ENCODE data around the gene LMOD3. TPM values are rescaled to one million over a fixed set of nuclear protein-coding genes. Genes with fewer than 3 reads are reported as not detected.
A peak's percentile ranks its signal among the peaks of the same experiment; 100 is the strongest.

The LMOD3 gene
- total RNA-seq, 1 experiment from 2014 or later, result not detected

DNA sequence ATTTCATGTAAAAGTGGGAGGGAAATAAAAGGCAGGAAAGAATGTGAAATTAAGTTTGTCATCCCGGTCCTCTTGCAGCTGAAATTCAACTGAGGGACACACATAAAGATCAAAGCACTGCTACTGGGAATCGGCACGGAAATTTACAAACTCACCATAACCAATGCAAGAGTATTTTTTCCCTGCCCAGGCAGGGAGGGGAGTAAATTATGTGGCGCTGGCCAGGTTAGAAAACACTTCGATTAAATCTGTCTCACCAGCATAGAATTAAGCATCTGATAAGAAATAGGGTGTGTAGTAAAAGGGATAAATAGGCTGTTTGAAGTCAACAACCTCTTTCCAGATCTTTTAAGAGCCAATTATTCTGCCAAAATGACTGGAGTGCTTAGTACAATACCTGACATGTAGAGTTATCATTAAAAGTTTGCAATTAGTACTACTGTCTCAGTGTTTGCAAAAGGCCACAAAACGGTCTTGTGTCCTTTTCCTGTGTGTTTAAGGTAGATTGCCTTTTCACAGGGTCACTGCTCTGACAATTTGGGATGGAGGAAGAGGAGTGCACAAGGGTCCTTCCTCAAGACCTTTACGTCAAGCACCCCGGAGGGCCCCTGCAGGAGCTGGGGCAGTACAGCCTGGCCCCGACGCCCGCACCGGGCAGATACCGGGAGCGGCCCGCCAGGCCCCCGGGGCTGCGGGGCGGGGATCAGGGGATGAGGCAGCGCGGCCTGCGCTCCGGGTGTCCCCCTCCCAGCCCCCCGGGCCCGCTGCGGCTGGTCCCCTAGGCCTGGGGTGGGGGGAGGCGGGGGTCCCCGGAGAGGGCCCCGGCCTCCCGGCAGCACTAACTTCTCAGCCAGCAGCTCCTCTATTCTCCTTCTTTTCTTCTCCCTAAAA lies 42.9 kb downstream of the LMOD3 start:
- DNase-seq (ENCODE audit: low spot score), result peak; percentile 19
- in situ Hi-C loops (cut with HindIII; ENCODE audit: low sequenced_read_pairs), result no loop called here

DNA sequence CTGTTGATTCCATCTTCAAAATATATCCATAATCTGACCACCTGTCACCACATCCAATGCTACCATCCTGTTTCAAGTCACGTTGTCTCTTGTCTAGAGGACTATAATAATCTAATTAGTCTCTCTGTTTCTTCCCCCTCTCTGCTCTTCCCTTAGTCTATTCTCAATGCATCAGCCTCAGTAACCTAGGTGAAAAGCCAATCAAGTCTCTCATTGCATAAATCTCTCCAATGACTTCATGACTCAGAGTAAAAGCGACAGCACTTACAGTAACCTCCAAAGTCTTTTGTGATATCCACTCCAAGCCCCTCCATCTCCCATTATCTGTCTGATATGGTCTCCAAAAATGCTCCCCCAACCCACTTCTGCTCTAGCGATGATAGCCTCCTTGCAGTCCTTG lies 49.5 kb downstream of the LMOD3 start:
- in situ Hi-C loops (cut with HindIII; ENCODE audit: low sequenced_read_pairs), result no loop called here
- no peak for DNase-seq (ENCODE audit: low spot score)

DNA sequence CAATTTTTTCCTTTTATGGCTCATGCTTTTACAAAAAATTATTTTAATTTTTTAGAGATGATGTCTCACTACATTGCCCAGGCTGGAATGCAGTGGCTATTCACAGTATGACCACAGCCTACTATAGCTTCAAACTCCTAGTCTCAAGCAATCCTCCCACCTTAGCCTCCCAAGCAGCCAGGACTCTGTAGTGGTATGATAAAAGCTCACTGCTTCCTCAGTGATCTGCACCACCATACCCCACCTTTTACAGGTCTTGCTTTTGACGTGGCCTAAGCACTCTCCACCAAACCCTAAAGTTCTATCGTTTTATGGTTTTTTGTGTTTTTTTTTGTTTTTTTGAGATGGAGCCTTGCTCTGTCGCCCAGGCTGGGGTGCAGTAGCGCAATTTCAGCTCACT lies 56.3 kb downstream of the LMOD3 start:
- no peak for DNase-seq (ENCODE audit: low spot score)
- in situ Hi-C loops (cut with HindIII; ENCODE audit: low sequenced_read_pairs), result no loop called here

DNA sequence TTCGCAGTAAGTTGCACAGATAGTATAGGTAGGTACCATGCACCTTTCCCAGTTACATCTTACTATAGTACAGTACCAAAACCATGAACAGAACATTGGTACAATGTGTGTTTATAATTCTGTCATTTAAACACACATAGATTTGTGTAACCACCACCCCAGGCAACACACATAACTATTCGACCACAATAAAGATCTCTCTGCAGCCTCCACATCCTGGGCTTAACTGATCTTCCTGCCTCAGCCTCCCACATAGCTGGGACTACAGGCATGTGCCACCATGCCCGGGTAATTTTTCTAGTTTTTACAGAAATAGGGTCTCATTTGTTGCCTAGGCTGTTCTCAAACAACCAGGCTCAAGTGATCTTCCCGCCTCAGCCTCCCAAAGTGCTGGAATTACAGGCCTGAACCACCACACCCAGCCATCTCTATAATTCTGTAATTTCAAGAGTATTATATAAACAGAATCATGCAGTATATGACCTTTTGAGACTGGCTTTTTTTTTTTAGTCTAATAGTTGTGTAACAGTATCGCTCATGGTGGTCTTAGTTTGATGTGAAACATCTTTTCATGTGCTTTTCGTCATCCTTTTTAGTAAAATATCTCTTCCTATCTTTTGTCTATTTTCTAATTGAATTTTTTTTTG lies 57.0 kb downstream of the LMOD3 start:
- in situ Hi-C loops (cut with HindIII; ENCODE audit: low sequenced_read_pairs), result no loop called here
- DNase-seq (ENCODE audit: low spot score), result no peak

DNA sequence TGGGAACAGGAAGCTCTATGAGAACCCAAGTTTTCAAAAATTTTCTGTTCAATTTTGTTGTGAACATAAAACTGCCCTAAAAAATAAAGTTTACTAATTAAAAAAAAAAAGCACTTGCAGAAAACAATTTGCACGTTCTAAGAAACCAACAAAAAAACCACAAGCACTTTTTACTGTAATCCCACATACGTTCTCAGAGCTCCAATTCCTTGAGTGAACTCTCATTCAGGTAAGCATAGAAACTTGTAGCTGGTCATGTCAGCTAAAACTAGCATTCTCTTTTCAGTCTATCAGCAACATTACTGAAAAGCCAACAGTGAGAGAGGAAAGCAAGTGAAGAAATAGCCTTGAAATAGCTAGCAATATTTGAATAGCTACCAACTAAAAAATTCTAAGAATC lies 58.8 kb downstream of the LMOD3 start:
- in situ Hi-C loops (cut with HindIII; ENCODE audit: low sequenced_read_pairs), result no loop called here
- DNase-seq (ENCODE audit: low spot score), result no peak

DNA sequence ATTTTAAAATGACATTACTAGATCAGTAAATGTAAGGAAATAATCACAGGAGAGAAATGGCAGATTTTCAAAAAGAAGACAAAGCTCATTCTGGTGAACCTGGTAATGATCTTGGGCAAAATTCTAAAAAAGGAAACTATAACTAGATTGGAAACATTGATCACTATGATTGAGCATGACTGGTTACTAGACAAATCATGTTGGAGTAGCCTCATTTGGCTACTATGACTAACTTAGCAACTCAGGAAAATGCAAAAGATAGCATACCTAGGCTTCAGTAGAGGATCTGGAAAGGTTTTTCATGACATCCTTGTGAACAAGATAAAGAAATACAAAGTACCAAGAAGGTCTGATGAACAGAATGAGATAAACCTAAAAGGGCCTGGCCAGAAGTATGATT lies 62.7 kb downstream of the LMOD3 start:
- DNase-seq (ENCODE audit: low spot score), result no peak
- in situ Hi-C loops (cut with HindIII; ENCODE audit: low sequenced_read_pairs), result no loop called here

DNA sequence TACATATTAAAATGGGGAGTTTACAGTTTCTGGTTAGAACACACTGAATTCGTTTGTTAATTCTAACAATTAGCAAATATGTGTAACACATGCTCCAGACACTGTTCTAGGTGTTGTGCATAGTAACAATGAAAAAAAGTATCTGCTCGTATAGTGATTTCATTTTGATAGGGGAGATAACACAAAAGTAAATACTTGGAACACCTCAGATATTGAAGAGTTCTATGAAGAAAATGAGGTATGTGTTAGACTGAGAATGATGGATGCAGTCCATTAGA lies 63.5 kb downstream of the LMOD3 start:
- in situ Hi-C loops (cut with HindIII; ENCODE audit: low sequenced_read_pairs), result no loop called here
- DNase-seq (ENCODE audit: low spot score), result no peak

DNA sequence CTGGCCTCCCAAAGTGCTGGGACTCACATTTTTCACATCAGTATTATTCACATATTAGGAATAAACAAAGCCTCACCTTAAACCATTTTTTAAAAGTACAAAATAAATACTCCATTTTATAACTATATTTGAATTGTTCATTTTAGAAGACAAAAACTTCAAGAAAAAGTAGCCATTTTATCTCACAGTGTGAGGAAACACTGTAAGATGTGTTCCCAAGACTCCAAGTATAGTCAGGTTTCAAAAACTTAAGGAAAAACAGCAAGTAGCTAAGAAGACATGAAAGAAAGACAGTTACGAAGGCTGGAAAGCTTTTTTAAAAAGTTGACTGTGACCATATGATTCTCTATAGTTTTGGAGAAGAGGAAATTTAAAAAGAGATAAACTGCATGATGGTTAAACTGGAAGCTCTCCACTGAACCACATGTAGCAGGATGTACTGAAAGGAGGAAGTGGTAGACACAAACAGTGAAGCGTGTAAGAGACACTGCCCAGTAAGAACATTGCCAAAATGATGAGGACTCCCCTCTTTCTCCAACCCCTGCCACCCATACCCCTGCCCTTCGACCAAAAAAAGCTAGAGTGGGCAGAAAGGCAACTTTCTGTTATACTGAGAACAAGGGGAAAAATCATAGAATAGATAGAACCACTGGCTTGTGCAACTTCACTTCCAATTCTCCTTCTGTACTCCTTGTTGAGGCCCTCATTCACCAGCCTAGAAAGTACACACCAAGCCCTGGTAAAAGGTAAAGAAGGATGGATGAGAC lies 64.0 kb downstream of the LMOD3 start:
- in situ Hi-C loops (cut with HindIII; ENCODE audit: low sequenced_read_pairs), result no loop called here
- DNase-seq (ENCODE audit: low spot score), result no peak

Other genes with a start within 250 kb of the LMOD3 start
- not detected in 2 replicates for gene TAFA4, start 190.0 kb downstream of the LMOD3 start, total RNA-seq (2014; rRNA removed; shearing (Covaris generic))
- 19.0 and 27.0 TPM in 2 replicates for gene EOGT, start 108.9 kb downstream of the LMOD3 start, total RNA-seq (2014; rRNA removed; shearing (Covaris generic))
- 3.3 and 7.5 TPM in 2 replicates for gene TMF1, start 70.3 kb downstream of the LMOD3 start, total RNA-seq (2014; rRNA removed; shearing (Covaris generic))
- 71.4 and 77.6 TPM in 2 replicates for gene UBA3, start 42.2 kb downstream of the LMOD3 start, total RNA-seq (2014; rRNA removed; shearing (Covaris generic))
- gene ARL6IP5, start 37.7 kb downstream of the LMOD3 start, total RNA-seq (2014; rRNA removed; shearing (Covaris generic)), result 75.9 and 93.3 TPM in 2 replicates